Mucosa of gallbladder (tissue), 1 donor: Measurements from ENCODE around the gene SFT2D1. TPM values are rescaled to one million over a fixed set of nuclear protein-coding genes. Genes with fewer than 3 reads are reported as not detected.
"Not testable (repeated sequence)": the region's sequence is repeated elsewhere in the genome, so short reads cannot be mapped to it uniquely, and the experiment has no call there.

ENCODE experiments used
- DNase-seq: peaks from one replicate; pipeline ENCODE4 v3.0.0-alpha.2; 2020; ENCODE audit warnings: low spot score
- total RNA-seq: library from RNA; stranded (reverse); gene quantifications from one replicate; pipeline ENCODE4 v1.2.1, GENCODE V29; 2021
- donor health status: DM: no; HTN: no; CAD: no.

The SFT2D1 gene
- 43.9 TPM for total RNA-seq

DNA sequence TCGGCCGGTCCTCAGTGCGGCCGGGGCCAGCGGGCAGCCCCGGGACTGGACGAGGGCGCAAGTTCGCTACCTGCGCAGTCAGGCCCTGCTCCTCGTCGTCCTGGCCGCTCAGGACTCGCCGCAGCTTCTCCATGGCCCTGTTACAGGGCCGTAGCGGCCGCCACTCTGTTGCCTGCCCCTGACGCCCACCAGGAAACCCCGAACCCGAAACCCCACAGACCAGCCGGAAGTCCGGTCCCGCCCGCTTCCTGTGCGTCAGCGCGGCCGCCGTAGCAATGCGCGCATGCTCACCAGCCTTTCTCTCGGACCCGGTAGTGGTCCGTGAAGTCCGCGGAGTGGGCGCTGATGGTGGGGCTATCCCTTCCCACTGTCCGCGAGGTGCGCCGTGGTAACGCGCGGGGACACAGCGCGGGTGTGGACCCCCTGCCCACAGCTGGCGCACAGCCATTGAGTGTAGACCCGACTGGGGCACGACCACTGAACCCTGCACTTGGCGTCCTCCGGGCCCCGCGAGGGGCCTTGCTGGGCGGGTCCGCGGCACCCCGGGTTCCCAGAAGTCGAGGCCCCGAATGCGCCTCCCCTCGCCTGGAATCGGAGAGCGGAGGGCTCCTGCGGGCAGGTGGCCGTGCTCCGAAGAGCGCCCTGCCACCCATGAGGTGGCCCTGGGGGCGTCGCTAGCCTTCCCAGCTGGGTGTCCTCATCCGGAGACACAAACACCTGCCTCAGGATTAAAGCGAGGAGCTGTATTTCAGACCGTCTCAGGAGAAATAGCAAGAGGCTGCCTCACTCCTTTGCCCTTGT, at the start of gene SFT2D1:
TSS of gene SFT2D1 (minus strand) at position 197 of the 801 bp plus-strand sequence. CDS start at position 133, 64 bp downstream.
- peak; percentile 87 for DNase-seq

GRCh38 chr6:166389119-166389518, 46.8 kb upstream of the SFT2D1 start:
- DNase-seq: no peak

- no peak for DNase-seq
Observed at GRCh38 chr6:166388290-166389004, 46.1 kb upstream of the SFT2D1 start.

DNA sequence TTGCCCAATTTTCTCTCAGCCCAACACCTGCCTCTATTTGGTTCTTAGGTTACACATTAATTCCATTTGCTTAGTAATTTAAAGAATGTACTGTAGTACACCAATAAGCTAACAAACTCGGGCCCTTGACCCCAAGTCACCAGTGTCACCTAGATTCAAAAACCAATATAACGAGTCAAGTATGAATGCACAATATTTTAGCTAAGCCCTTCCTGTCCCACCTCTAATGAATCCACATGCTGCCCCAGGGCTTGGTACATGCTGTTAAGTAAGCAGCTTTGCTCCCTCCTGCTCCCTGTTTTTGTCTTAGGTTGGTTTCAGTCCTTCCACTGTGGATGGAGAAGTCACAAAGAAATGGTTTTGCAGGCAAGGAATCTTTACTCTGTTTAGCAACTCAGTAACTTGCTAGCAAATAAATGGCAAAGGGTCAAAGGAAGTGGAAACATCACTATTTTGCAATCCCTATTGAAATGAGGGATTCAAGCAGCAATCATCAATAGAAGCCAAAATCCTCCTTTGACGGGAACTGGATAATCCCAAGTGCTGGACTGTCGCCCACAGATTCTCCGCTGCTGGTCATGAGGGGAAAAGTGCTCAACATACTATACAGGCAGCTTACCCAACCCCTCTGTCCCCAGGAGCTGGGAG, 45.4 kb upstream of the SFT2D1 start:
- DNase-seq: no peak

DNA sequence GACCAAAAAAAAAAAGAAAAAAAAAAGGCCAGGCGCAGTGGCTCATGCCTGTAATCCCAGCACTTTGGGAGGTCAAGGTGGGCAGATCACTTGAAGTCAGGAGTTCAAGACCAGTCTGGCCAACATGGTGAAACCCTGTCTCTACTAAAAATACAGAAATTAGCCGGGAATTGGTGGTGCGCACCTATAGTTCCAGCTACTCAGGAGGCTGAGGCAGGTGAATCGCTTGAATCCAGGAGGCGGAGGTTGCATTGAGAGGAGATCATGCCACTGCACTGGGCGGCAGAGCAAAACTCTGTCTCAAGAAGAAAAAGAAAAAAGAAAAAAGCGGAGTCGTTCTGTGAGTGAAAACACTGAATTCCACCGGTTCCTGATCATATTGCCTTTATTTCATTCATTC, 44.8 kb upstream of the SFT2D1 start:
- not testable (repeated sequence) for DNase-seq

GRCh38 chr6:166386111-166386510, 43.8 kb upstream of the SFT2D1 start:
- no peak for DNase-seq

DNA sequence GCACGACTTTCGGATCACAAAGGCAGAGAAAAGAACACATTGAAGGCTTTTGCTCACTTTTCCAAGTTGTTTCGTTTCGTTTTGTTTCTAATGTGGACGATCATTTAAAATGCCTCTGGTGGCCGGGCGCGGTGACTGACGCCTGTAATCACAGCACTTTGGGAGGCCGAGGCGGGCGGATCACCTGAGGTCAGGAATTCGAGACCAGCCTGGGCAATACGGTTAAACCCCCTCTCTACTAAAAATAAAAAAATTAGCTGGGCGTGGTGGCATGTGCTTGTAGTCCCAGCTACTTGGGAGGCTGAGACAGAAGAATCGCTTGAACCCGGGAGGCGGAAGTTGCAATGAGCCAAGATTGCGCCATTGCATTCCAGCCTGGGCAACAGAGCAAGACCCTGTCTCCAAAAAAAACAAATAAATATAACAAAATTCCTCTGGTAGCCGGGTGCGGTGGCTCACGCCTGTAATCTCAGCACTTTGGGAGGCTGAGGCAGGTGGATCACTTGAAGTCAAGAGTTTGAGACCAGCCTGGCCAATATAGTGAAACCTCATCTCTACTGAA, 41.5 kb upstream of the SFT2D1 start:
- not testable (repeated sequence) for DNase-seq

DNA sequence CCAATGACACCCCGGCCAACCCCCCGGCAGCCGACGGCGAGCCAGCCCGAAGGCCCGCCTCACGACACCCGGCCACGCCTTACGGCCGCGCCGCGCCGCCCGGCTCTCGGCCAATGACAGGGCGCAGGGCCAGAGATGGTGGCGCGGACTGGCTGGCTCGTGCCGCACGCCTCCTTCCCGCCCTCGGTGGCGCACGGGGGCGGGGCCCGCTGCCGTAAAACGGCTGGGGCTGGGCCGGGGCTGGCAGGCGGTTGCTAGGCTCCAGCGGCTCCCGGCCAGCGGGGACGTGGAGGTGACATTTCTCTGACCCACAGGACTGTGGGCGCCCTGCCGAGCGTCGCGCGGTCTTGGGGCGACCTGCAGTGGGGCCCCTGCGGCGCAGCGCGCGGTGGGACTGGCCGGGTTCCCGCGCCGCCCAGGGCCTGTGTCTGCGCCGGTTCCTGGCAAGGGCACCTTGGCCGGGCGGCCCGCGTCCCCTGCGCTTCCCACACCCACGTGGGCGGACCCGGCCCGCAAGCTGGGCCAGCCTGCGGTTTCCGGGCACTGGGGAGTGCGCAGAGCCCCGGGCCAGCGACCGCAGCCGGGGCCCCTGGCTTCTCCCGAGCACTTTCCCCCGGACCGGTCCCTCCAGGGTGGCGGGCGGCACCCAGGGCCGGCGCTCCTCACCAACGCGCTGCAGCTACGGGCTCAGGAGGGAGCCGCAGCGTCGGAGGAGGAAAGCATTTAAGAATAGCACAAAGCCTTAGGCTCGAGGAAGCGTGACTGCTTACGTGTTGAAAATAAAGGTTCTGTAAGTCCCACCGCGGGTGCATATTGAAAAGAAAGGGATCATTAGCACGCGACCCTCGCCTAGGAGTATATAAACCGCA, 40.8 kb upstream of the SFT2D1 start, which contains the start of gene MPC1:
TSS of gene MPC1 (minus strand) at position 8 of the 869 bp plus-strand sequence. CDS start 64 bp downstream, outside the sequence.
- peak; percentile 97 for DNase-seq

DNA sequence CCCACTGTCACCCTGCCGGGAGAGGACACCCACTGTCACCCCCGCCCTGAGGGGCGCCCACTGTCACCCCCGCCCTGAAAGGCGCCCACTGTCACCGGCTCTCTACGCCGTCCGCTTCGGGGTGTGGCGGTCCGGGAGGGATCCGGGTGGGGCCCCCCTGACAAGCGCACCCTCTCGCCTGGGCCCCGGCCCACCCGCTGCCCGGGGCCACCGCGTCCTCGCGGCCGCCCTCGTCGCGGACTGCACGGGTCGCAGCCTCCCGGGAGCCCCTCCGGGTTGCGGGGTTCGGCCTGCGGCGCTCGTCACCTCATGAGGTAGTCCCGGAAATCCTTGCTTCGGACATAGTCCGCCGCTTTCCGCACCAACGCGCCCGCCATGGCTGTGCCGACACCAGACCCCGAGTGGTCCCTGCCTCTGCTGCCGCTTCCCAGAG, 40.2 kb upstream of the SFT2D1 start:
- no peak for DNase-seq

- DNase-seq: peak; percentile 85
Observed at GRCh38 chr6:166381733-166382499, 39.6 kb upstream of the SFT2D1 start.

DNA sequence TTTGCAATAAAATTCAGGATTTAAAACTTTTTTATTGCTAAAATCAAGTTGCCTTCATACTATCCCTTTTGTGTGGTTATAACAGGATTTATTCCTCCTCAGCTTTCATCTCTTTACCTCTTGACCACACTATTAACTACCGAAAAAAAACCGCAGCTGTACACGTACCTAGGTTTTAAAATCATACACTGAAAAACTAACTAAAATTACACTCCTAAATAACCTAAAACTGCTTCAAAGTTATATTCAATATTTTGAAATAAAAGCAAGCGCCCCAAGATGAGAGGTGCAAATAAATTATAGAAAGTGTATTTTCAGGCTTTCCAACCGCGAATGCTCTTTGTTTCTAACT, 39.0 kb upstream of the SFT2D1 start:
- no peak for DNase-seq

DNA sequence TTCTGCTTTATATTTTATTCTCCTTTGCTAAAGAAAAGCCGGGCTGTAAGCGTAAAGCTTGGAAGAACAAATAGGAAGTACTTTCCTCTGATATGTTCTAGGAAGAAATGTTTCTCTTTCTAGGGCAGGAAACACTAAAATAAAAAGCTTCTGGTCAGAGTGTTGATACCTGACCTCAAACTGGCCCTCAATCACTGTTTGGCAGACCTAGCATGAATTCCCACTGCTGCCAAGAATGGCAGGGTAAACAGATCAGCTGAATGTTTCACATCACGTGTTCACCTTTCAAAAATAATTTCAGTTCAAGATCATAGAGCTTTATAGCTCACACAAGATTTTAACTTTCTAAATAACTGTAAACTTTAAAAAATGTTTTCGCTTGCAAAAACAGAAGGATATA, 37.5 kb upstream of the SFT2D1 start:
- DNase-seq: no peak

- no peak for DNase-seq
Observed at GRCh38 chr6:166379103-166379586, 36.8 kb upstream of the SFT2D1 start.

GRCh38 chr6:166377721-166378120, 35.4 kb upstream of the SFT2D1 start:
- no peak for DNase-seq

DNA sequence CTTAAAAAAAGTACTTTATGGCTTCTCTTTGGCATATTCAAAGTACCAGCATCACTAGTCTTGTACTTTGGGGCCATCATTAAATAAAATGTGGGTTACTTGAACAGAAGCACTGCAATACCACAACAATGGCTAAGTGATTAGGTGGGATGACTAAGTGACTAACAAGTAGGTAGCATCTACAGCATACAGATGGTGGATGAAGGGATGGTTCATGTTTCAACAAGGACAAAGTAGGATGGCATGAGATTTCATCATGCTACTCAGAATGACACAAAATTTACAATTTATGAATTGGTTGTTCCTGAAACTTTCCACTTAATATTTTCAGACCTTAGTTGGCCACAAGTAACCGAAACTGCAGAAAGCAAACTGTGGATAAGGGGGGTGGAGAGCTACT, 32.7 kb upstream of the SFT2D1 start:
- no peak for DNase-seq

DNA sequence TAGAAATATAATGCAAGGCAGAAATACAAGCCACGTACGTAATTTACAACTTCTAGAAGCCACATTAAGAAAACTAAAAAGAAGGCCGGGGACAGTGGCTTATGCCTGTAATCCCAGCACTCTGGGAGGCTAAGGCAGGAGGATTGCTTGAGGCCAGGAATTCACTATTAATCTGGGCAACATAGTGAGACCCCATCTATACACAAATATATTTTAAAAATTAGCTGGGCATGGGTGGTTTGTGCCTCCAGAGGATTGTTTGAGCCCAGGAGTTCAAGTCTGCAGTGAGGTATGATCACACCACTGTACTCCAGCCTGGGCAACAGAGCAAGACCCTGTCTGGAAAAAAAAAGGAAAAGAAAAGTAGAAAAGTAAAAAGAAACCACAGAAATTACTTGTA, 28.1 kb upstream of the SFT2D1 start:
- no peak for DNase-seq

GRCh38 chr6:166369782-166370181, 27.4 kb upstream of the SFT2D1 start:
- DNase-seq: no peak

DNA sequence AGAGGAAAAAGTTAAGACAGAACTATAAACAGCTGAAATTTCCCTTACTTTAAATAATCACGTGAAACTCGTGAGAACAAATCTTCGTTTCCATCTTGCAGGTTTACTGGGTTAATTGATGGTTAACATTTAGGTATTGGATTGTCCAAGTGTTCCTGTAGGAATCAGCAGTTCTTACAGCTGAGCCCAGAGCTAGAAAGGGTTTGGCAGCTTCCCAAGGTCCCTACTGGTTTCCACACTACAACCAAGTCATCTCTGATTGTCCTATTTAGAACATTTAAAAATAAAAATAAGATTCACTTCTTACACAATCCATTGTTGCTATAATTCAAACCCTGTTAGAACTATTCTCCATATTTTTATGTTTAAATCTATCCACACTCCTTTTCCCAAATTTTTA, 24.6 kb upstream of the SFT2D1 start:
- no peak for DNase-seq

DNA sequence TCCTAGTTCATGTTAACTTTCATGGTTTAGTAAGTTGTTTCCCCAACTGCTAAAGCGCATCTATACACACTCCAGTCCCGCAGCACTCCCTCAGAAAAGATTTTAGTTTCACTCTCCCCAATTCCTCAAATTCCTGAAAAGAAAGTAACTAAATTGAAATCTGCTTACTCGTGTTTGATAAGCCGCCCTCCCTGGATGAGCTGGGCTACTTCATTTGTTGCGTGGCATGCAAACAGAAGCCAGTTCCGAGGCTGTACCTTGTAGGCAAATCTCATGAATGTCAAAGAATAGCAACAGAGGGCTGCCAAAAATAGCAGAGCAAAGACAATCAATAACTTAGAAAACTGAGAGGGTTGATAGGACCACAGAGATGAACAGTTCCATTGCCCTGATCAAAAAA, 23.5 kb upstream of the SFT2D1 start:
- DNase-seq: no peak

- DNase-seq: no peak
Observed at GRCh38 chr6:166365221-166365620, 22.9 kb upstream of the SFT2D1 start.
